HEK293 (cell line): ENCODE measurements around the gene TDO2.

Experiments
- CTCF ChIA-PET: fragments of 350-600 bp; formaldehyde crosslinking; extraction: SDS; loops from one replicate; lab custom pipeline; 2021; ENCODE audit warnings: antibody characterized with exemption; lab: Yijun Ruan, JAX
- POLR2A ChIA-PET: fragments of 300-600 bp; formaldehyde crosslinking; extraction: SDS; loops from one replicate; lab custom pipeline; 2020; ENCODE audit warnings: antibody characterized with exemption, inconsistent platforms; lab: Yijun Ruan, JAX
- H3K27ac ChIP-seq: fragments of 200-500 bp; sonication (Bioruptor generic); 2 replicates; pipeline ENCODE4 v1.5.1; 2014; ENCODE audit warnings: low read depth, low read length, control low read depth, inconsistent platforms; ENCODE audit errors: extremely low read depth
- H3K36me3 ChIP-seq, 2 experiments: fragments of 200-500 bp in 1 of 2; sonication (Bioruptor generic) in 1 of 2; 1 replicate in 1 of 2; 2 replicates in 1 of 2; pipeline ENCODE4 v1.5.1; 2014 to 2017; ENCODE audit warnings: inconsistent platforms in 2 of 2, low read length in 2 of 2; ENCODE audit not compliant: control insufficient read depth in 2 of 2, insufficient read depth in 1 of 2
- H3K4me1 ChIP-seq: fragments of 200-500 bp; sonication (Bioruptor generic); 2 replicates; pipeline ENCODE4 v1.5.1; 2014; ENCODE audit warnings: mild to moderate bottlenecking, low read length, inconsistent platforms; ENCODE audit not compliant: control insufficient read depth, insufficient read depth
- H3K4me3 ChIP-seq: 2 replicates; pipeline ENCODE4 v1.5.1; 2011; ENCODE audit warnings: low read depth, mild to moderate bottlenecking, control low read depth, low read length, moderate library complexity
- H3K9me3 ChIP-seq: fragments of 200-500 bp; sonication (Bioruptor generic); 2 replicates; pipeline ENCODE4 v1.5.1; 2014; ENCODE audit warnings: low read depth, low read length, inconsistent platforms; ENCODE audit not compliant: control insufficient read depth, insufficient read depth
- BCL11B ChIP-seq: fragments of 450-650 bp; formaldehyde crosslinking; IDR thresholded peaks from 2 replicates; pipeline ENCODE4 v1.5.1; 2016; ENCODE audit warnings: low read depth, missing biosample characterization, missing genetic modification characterization
- ELK4 ChIP-seq: IDR thresholded peaks from 2 replicates; pipeline ENCODE4 v1.6.1; 2011; ENCODE audit warnings: mild to moderate bottlenecking, low read depth, low read length, borderline replicate concordance
- HOXC10 ChIP-seq: sonication (generic); formaldehyde crosslinking; IDR thresholded peaks from 2 replicates; pipeline ENCODE4 v1.8.1; 2023; ENCODE audit warnings: mild to moderate bottlenecking, missing genetic modification reagents
- KLF1 ChIP-seq: fragments of 450-650 bp; formaldehyde crosslinking; IDR thresholded peaks from 2 replicates; pipeline ENCODE4 v1.5.1; 2016; ENCODE audit warnings: missing biosample characterization, missing genetic modification characterization
- MYNN ChIP-seq: fragments of 450-650 bp; formaldehyde crosslinking; IDR thresholded peaks from 2 replicates; pipeline ENCODE4 v1.5.1; 2016; ENCODE audit warnings: missing biosample characterization, missing genetic modification characterization, borderline replicate concordance
- OSR2 ChIP-seq: fragments of 450-650 bp; formaldehyde crosslinking; IDR thresholded peaks from 2 replicates; pipeline ENCODE4 v1.5.1; 2016; ENCODE audit warnings: missing biosample characterization, missing genetic modification characterization
- SETDB1 ChIP-seq: IDR thresholded peaks from one replicate; pipeline ENCODE4 v1.6.1; 2017; ENCODE audit warnings: mild to moderate bottlenecking, low read length, moderate library complexity, mixed read lengths; ENCODE audit not compliant: insufficient read length
- SP7 ChIP-seq: fragments of 450-650 bp; formaldehyde crosslinking; IDR thresholded peaks from 2 replicates; pipeline ENCODE4 v1.5.1; 2016; ENCODE audit warnings: missing biosample characterization, missing genetic modification characterization
- WT1 ChIP-seq: fragments of 450-650 bp; formaldehyde crosslinking; IDR thresholded peaks from 2 replicates; pipeline ENCODE4 v1.5.1; 2016; ENCODE audit warnings: missing biosample characterization, missing genetic modification characterization
- ZBTB48 ChIP-seq: fragments of 450-650 bp; formaldehyde crosslinking; IDR thresholded peaks from 2 replicates; pipeline ENCODE4 v1.5.1; 2016; ENCODE audit warnings: missing biosample characterization, missing genetic modification characterization
- ZBTB7A ChIP-seq: fragments of 450-650 bp; formaldehyde crosslinking; IDR thresholded peaks from 2 replicates; pipeline ENCODE4 v1.5.1; 2016; ENCODE audit warnings: low read depth, missing biosample characterization, missing genetic modification characterization
- ZBTB8A ChIP-seq: fragments of 450-650 bp; formaldehyde crosslinking; IDR thresholded peaks from 2 replicates; pipeline ENCODE4 v1.5.1; 2016; ENCODE audit warnings: missing biosample characterization, missing genetic modification characterization
- ZFP37 ChIP-seq: fragments of 450-650 bp; formaldehyde crosslinking; IDR thresholded peaks from 2 replicates; pipeline ENCODE4 v1.5.1; 2016; ENCODE audit warnings: missing biosample characterization, missing genetic modification characterization
- ZFP41 ChIP-seq: fragments of 450-650 bp; formaldehyde crosslinking; IDR thresholded peaks from 2 replicates; pipeline ENCODE4 v1.5.1; 2016; ENCODE audit warnings: missing biosample characterization, missing genetic modification characterization, borderline replicate concordance
- ZNF114 ChIP-seq: fragments of 450-650 bp; formaldehyde crosslinking; IDR thresholded peaks from 2 replicates; pipeline ENCODE4 v1.5.0; 2017; ENCODE audit warnings: missing biosample characterization, missing genetic modification characterization
- ZNF121 ChIP-seq: fragments of 450-650 bp; formaldehyde crosslinking; IDR thresholded peaks from 2 replicates; pipeline ENCODE4 v1.5.1; 2016; ENCODE audit warnings: missing biosample characterization, missing genetic modification characterization
- ZNF221 ChIP-seq: fragments of 450-650 bp; formaldehyde crosslinking; IDR thresholded peaks from 2 replicates; pipeline ENCODE4 v1.5.1; 2017; ENCODE audit warnings: missing biosample characterization, missing genetic modification characterization, borderline replicate concordance
- ZNF223 ChIP-seq: fragments of 450-650 bp; formaldehyde crosslinking; IDR thresholded peaks from 2 replicates; pipeline ENCODE4 v1.5.1; 2016; ENCODE audit warnings: missing biosample characterization, missing genetic modification characterization
- ZNF239 ChIP-seq: fragments of 450-650 bp; formaldehyde crosslinking; IDR thresholded peaks from 2 replicates; pipeline ENCODE4 v1.5.1; 2016; ENCODE audit warnings: missing biosample characterization, missing genetic modification characterization
- ZNF292 ChIP-seq: fragments of 450-650 bp; formaldehyde crosslinking; IDR thresholded peaks from 2 replicates; pipeline ENCODE4 v1.5.1; 2016; ENCODE audit warnings: low read depth, missing biosample characterization, missing genetic modification characterization, borderline replicate concordance
- ZNF311 ChIP-seq: fragments of 450-650 bp; formaldehyde crosslinking; IDR thresholded peaks from 2 replicates; pipeline ENCODE4 v1.5.1; 2017; ENCODE audit warnings: missing biosample characterization, missing genetic modification characterization, borderline replicate concordance
- ZNF510 ChIP-seq: fragments of 450-650 bp; formaldehyde crosslinking; IDR thresholded peaks from 2 replicates; pipeline ENCODE4 v1.5.1; 2018; ENCODE audit warnings: mild to moderate bottlenecking, missing genetic modification characterization, missing biosample characterization; ENCODE audit not compliant: insufficient replicate concordance
- ZNF514 ChIP-seq: fragments of 450-650 bp; formaldehyde crosslinking; IDR thresholded peaks from 2 replicates; pipeline ENCODE4 v1.5.1; 2016; ENCODE audit warnings: missing biosample characterization, missing genetic modification characterization
- ZNF549 ChIP-seq: fragments of 450-650 bp; IDR thresholded peaks from 2 replicates; pipeline ENCODE4 v1.5.1; 2018; ENCODE audit warnings: missing biosample characterization, missing genetic modification characterization, mild to moderate bottlenecking, inconsistent platforms, moderate library complexity
- ZNF558 ChIP-seq: fragments of 450-650 bp; formaldehyde crosslinking; IDR thresholded peaks from 2 replicates; pipeline ENCODE4 v1.5.1; 2016; ENCODE audit warnings: missing biosample characterization, missing genetic modification characterization
- ZNF560 ChIP-seq: fragments of 450-650 bp; formaldehyde crosslinking; IDR thresholded peaks from 2 replicates; pipeline ENCODE4 v1.5.1; 2017; ENCODE audit warnings: missing biosample characterization, missing genetic modification characterization, borderline replicate concordance
- ZNF571 ChIP-seq: fragments of 450-650 bp; formaldehyde crosslinking; IDR thresholded peaks from 2 replicates; pipeline ENCODE4 v1.5.0; 2017; ENCODE audit warnings: missing biosample characterization, missing genetic modification characterization
- ZNF580 ChIP-seq: fragments of 450-650 bp; formaldehyde crosslinking; IDR thresholded peaks from 2 replicates; pipeline ENCODE4 v1.5.1; 2016; ENCODE audit warnings: missing biosample characterization, missing genetic modification characterization
- ZNF600 ChIP-seq: fragments of 450-650 bp; formaldehyde crosslinking; IDR thresholded peaks from 2 replicates; pipeline ENCODE4 v1.5.1; 2016; ENCODE audit warnings: missing biosample characterization, missing genetic modification characterization
- ZNF624 ChIP-seq: fragments of 450-650 bp; formaldehyde crosslinking; IDR thresholded peaks from 2 replicates; pipeline ENCODE4 v1.5.1; 2017; ENCODE audit warnings: missing biosample characterization, missing genetic modification characterization
- ZNF670 ChIP-seq: fragments of 450-650 bp; formaldehyde crosslinking; IDR thresholded peaks from 2 replicates; pipeline ENCODE4 v1.5.1; 2016; ENCODE audit warnings: missing biosample characterization, missing genetic modification characterization, low read depth
- ZNF837 ChIP-seq: fragments of 450-650 bp; formaldehyde crosslinking; IDR thresholded peaks from 2 replicates; pipeline ENCODE4 v1.5.1; 2016; ENCODE audit warnings: missing biosample characterization, missing genetic modification characterization
- TF ChIP-seq, protein P1 (sequence below): fragments of 450-650 bp; formaldehyde crosslinking; IDR thresholded peaks from 2 replicates; pipeline ENCODE4 v1.5.1; 2017; ENCODE audit warnings: missing biosample characterization, mild to moderate bottlenecking, missing genetic modification characterization, moderate library complexity
- TF ChIP-seq, protein P2 (sequence below): fragments of 450-650 bp; formaldehyde crosslinking; IDR thresholded peaks from 2 replicates; pipeline ENCODE4 v1.5.1; 2016; ENCODE audit warnings: missing biosample characterization, missing genetic modification characterization

Gene TDO2

DNA sequence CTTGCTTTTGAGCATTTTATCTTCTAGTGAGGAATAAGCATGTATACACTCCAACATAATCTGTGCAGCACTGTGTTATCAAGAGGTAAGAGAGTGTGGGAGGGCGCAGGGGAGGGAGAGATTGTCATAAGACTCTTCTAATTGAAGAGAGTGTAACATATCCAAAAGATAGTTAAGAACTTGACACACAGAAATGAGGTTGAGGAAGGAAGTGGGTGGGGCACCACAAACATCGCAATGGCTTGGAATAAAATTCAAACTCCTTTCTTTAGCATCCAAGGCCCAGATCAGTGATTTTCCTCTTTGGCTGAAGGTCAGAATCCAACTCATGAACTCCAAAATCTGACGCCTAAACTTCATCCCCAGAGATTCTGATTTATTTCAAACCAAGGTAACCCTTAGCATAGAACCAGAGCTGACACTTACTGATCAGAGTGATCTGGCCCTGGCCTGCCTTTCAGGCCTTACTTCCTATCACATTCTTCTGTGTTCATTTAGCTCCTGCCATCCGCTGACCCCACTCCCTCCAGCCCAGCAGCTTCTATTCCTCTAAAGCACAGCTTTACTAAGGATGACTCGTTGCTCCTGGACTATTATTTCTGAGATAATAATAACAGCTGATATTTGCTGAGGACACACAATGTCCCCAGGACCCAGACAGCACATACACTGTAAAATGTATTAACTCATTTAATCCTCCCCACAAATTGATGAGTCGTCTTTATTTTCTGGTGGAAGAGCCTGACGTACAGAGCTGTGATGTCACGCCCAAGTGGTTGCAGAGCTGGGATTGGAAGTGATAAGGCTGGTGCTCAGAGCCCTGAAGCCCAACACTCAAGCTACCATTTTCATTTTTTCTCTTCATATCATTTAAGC lies 60.8 kb downstream of the TDO2 start:
- Histone ChIP-seq H3K4me3 (no peak overlapping the region), H3K27ac (no peak overlapping the region), H3K9me3 (no peaks in the 10 kb centered on the region), H3K4me1 (no peaks in the 10 kb centered on the region), H3K36me3 (no peaks in the 10 kb centered on the region)
- CTCF ChIA-PET: no interaction called here
- POLR2A ChIA-PET: no interaction called here
- no peak for TF ChIP-seq KLF1 (tag by site-specific recombination)
- TF ChIP-seq, protein P1, sequence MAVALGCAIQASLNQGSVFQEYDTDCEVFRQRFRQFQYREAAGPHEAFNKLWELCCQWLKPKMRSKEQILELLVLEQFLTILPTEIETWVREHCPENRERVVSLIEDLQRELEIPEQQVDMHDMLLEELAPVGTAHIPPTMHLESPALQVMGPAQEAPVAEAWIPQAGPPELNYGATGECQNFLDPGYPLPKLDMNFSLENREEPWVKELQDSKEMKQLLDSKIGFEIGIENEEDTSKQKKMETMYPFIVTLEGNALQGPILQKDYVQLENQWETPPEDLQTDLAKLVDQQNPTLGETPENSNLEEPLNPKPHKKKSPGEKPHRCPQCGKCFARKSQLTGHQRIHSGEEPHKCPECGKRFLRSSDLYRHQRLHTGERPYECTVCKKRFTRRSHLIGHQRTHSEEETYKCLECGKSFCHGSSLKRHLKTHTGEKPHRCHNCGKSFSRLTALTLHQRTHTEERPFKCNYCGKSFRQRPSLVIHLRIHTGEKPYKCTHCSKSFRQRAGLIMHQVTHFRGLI (tag by site-specific recombination): no peak
- no peak for TF ChIP-seq ZNF837 (tag by site-specific recombination)
- no peak for TF ChIP-seq ZNF292
- TF ChIP-seq, protein P2, sequence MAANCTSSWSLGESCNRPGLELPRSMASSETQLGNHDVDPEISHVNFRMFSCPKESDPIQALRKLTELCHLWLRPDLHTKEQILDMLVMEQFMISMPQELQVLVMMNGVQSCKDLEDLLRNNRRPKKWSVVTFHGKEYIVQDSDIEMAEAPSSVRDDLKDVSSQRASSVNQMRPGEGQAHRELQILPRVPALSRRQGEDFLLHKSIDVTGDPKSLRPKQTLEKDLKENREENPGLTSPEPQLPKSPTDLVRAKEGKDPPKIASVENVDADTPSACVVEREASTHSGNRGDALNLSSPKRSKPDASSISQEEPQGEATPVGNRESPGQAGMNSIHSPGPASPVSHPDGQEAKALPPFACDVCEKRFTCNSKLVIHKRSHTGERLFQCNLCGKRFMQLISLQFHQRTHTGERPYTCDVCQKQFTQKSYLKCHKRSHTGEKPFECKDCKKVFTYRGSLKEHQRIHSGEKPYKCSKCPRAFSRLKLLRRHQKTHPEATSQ: no peak
- no peak for TF ChIP-seq OSR2 (tag by site-specific recombination)
- TF ChIP-seq ZBTB8A (tag by site-specific recombination): no peak
- TF ChIP-seq ZNF114: no peak
- no peak for TF ChIP-seq WT1 (tag by site-specific recombination)
- TF ChIP-seq ZNF560 (tag by site-specific recombination): no peak
- no peak for TF ChIP-seq ZNF221 (tag by site-specific recombination)
- TF ChIP-seq ZNF670 (tag by site-specific recombination): no peak
- TF ChIP-seq ZNF580 (tag by site-specific recombination): no peak
- TF ChIP-seq ZNF223 (tag by site-specific recombination): no peak
- no peak for TF ChIP-seq HOXC10 (CRISPR knock-in tag)
- TF ChIP-seq ZNF514: no peak
- TF ChIP-seq MYNN (tag by site-specific recombination): no peak

GRCh38 chr4:155966171-155966570 lies 62.7 kb downstream of the TDO2 start:
- no peak for TF ChIP-seq ZNF221 (tag by site-specific recombination)
- no peak for TF ChIP-seq ZNF600 (tag by site-specific recombination)
- TF ChIP-seq ZNF510 (tag by site-specific recombination): no peak
- no peak for TF ChIP-seq BCL11B (tag by site-specific recombination)
- no peak for TF ChIP-seq ZNF311 (tag by site-specific recombination)
- TF ChIP-seq SP7 (tag by site-specific recombination): no peak
- TF ChIP-seq ZFP37: no peak
- no peak for TF ChIP-seq ZBTB48 (tag by site-specific recombination)
- no peak for TF ChIP-seq ZNF121
- TF ChIP-seq ZNF571 (tag by site-specific recombination): no peak
- TF ChIP-seq ZNF558 (tag by site-specific recombination): no peak
- TF ChIP-seq ZBTB7A (tag by site-specific recombination): no peak
- no peak for TF ChIP-seq ZNF239
- no peak for TF ChIP-seq ZNF223 (tag by site-specific recombination)
- TF ChIP-seq SETDB1: no peak
- no peak for TF ChIP-seq ELK4
- TF ChIP-seq ZNF549: no peak
- no peak for TF ChIP-seq ZBTB8A (tag by site-specific recombination)
- TF ChIP-seq ZFP41 (tag by site-specific recombination): no peak
- TF ChIP-seq ZNF624 (tag by site-specific recombination): no peak
- TF ChIP-seq, all 188 proteins: peak for 0
- H3K9me3 ChIP-seq: no peaks in the 10 kb centered on the region
- no peak overlapping the region for H3K4me3 ChIP-seq
- H3K27ac ChIP-seq: no peak overlapping the region
- H3K36me3 ChIP-seq: no peaks in the 10 kb centered on the region
- no peaks in the 10 kb centered on the region for H3K4me1 ChIP-seq
- ChIA-PET CTCF (no interaction called here), POLR2A (no interaction called here)
